Measurements from ENCODE around the gene ELFN1.

- TF ChIP-seq EZH2 (IDR thresholded peaks at IDR 0.05; ENCODE audit: borderline replicate concordance, low read depth, low read length, severe bottlenecking) (no peak), CTCF (IDR thresholded peaks at IDR 0.05; ENCODE audit: borderline replicate concordance, extremely low read depth, low read length, poor library complexity, severe bottlenecking) (peak; percentile 34)
These were observed 29.5 kb upstream of the ELFN1 start for GRCh38 chr7:1640376-1641172.

Measured in DND-41 (cell line).